BLaER1 treated with 17β-estradiol and CSF1 and Interleukin-3, amounts not matched to agents 10 nM and 100 nM (cell line): ENCODE results near the gene SNAI3.

Source experiments
- H3K27ac ChIP-seq, 11 experiments: shearing (Covaris generic); formaldehyde crosslinking; 2 replicates each; pipeline ENCODE4 v1.8.1; 2022
- H3K27me3 ChIP-seq, 11 experiments: shearing (Covaris generic); formaldehyde crosslinking; 2 replicates each; pipeline ENCODE4 v1.8.1; 2022
- H3K36me3 ChIP-seq, 11 experiments: shearing (Covaris generic); formaldehyde crosslinking; 2 replicates each; pipeline ENCODE4 v1.8.1; 2022
- H3K4me1 ChIP-seq, 10 experiments: shearing (Covaris generic); formaldehyde crosslinking; 2 replicates each; pipeline ENCODE4 v1.8.1; 2022
- H3K4me2 ChIP-seq, 11 experiments: shearing (Covaris generic); formaldehyde crosslinking; 2 replicates each; pipeline ENCODE4 v1.8.1; 2022
- H3K4me3 ChIP-seq, 10 experiments: shearing (Covaris generic); formaldehyde crosslinking; 2 replicates each; pipeline ENCODE4 v1.8.1; 2022
- H3K9ac ChIP-seq, 11 experiments: shearing (Covaris generic); formaldehyde crosslinking; 2 replicates each; pipeline ENCODE4 v1.8.1; 2022
- H3K9me3 ChIP-seq, 11 experiments: shearing (Covaris generic); formaldehyde crosslinking; replicated peaks in 1 of 11; 2 replicates each; pipeline ENCODE4 v1.8.1; 2022
- H4K20me1 ChIP-seq, 11 experiments: shearing (Covaris generic); formaldehyde crosslinking; 2 replicates each; pipeline ENCODE4 v1.8.1; 2022
- Cebpa-rat ChIP-seq, 11 experiments: shearing (Covaris generic); IDR thresholded peaks; 2 replicates each; pipeline ENCODE4 v1.8.1; 2022

Gene SNAI3

GRCh38 chr16:88652762-88653063, 33.6 kb downstream of the SNAI3 start:
- Histone ChIP-seq H3K9ac (peak overlapping the region in 9 of 11 experiments; percentile 87 to 99 (median 96); a peak in 13 of 22 replicates), H3K9me3 (no peaks in the 10 kb centered on the region), H3K27ac (peak overlapping the region in 9 of 11 experiments; percentile 88 to 99 (median 97); a peak in 16 of 22 replicates), H3K36me3 (peaks cover 11 to 65% (median 28%) of the 10 kb centered on the region in 11 experiments; a peak in 21 of 22 replicates), H3K4me1 (peaks cover 62 to 92% (median 85%) of the 10 kb centered on the region in 10 experiments), H3K27me3 (no peaks in the 10 kb centered on the region), H3K4me3 (peak overlapping the region in 1 of 10 experiments; percentile 94; a peak in 1 of 20 replicates), H3K4me2 (peak overlapping the region; percentile 88 to 100 (median 99); a peak in 21 of 22 replicates), H4K20me1 (peaks cover 27 to 57% (median 31%) of the 10 kb centered on the region in 11 experiments)
- no peak for TF ChIP-seq Cebpa-rat (IDR thresholded peaks at IDR 0.05)

GRCh38 chr16:88651989-88652761, 34.1 kb downstream of the SNAI3 start:
- Histone ChIP-seq H3K9me3 (no peaks in the 10 kb centered on the region), H3K36me3 (peaks cover 11 to 70% (median 31%) of the 10 kb centered on the region in 11 experiments; a peak in 21 of 22 replicates), H3K27ac (peak overlapping the region; percentile 60 to 99 (median 97)), H3K4me1 (peaks cover 62 to 92% (median 85%) of the 10 kb centered on the region in 10 experiments), H3K27me3 (no peaks in the 10 kb centered on the region), H4K20me1 (peaks cover 32 to 57% (median 36%) of the 10 kb centered on the region in 11 experiments), H3K4me3 (peak overlapping the region in 9 of 10 experiments; percentile 83 to 99 (median 94); a peak in 17 of 20 replicates), H3K4me2 (peak overlapping the region; percentile 88 to 100 (median 99)), H3K9ac (peak overlapping the region; percentile 70 to 99 (median 96); a peak in 21 of 22 replicates)
- TF ChIP-seq Cebpa-rat (IDR thresholded peaks at IDR 0.05) = no peak

DNA sequence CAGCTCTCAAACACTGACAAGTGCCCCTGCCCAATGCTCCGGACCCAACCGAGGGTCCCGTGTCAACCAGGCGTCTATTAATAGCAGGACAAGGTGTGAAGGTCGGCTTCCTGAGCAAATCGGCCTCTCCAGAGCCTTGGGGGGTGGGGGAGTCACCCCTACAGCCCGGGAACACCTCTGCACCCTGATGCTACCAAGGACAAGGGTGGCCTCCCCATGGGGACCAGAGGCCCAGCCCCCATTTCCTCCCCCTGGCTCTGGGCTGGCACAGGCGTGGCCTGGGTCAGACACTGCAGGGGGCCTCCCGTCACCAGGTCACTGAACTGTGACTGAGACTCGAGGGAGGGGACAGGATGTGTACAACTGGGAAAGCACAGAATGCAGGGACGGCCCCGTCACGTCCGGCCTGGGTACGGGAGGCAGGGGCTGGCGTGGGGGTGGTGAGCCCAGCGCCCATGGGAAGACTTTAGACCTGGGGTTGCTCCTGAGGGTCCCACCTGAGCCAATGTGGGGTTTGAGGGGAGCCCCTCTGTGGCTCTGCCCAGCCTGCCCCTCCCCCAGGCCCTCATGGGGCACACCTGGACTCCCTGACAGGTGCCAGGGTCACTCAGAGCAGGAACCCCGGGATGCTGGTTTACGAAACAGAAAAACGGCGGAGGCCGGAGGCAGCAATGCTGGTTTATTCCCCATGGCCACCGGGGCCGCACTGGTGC, 34.9 kb downstream of the SNAI3 start:
- Histone ChIP-seq H4K20me1 (peaks cover 40 to 57% (median 43%) of the 10 kb centered on the region in 11 experiments), H3K9me3 (no peaks in the 10 kb centered on the region), H3K9ac (peak overlapping the region; percentile 70 to 99 (median 96)), H3K27me3 (no peaks in the 10 kb centered on the region), H3K27ac (peak overlapping the region; percentile 60 to 99 (median 97)), H3K36me3 (peaks cover 18 to 72% (median 38%) of the 10 kb centered on the region in 11 experiments), H3K4me2 (peak overlapping the region; percentile 88 to 100 (median 99)), H3K4me3 (peak overlapping the region; percentile 83 to 99 (median 94)), H3K4me1 (peaks cover 62 to 92% (median 85%) of the 10 kb centered on the region in 10 experiments)
- TF ChIP-seq Cebpa-rat (IDR thresholded peaks at IDR 0.05) = no peak

DNA sequence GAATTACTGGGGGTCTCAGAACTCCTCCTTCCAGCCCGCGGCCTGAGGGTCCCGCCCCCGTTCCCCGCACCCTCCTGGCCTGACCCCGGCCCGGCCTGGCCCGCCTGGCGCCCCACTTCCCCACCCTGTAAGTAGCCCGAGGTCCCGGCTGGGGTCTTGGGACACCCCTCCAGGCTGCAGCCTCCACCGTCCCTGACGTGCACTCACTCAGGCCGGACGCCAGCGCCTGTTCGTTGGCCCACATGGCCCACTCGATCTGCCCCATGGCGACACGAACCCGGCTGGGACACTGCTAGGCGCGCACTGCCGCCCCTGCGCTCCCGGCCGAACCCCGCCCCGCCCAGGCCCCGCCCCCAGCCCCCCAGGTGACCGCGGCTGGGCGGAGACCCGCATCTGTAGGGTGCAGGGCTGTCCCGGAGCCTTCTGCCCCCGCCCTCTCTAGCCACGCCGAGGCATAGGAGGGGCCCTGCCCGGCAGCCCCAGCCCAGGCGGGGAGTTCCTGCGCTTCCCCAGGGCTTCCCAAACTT, 35.5 kb downstream of the SNAI3 start, which contains the start of gene CYBA:
Gene CYBA, minus strand, starts transcription at position 305 of the 527 bp plus-strand sequence. Its CDS starts 40 bp downstream, at position 265.
- Histone ChIP-seq H3K4me2 (peak within 1 kb of the TSS; percentile 92 to 100 (median 100)), H3K4me1 (peaks cover 62 to 92% (median 85%) of the 10 kb centered on the region in 10 experiments)

GRCh38 chr16:88649924-88650748, 36.2 kb downstream of the SNAI3 start:
- H3K27me3 ChIP-seq = no peaks in the 10 kb centered on the region
- H3K9me3 ChIP-seq = no peaks in the 10 kb centered on the region
- H3K36me3 ChIP-seq = peaks cover 29 to 74% (median 50%) of the 10 kb centered on the region in 11 experiments
- H3K4me1 ChIP-seq = peaks cover 59 to 92% (median 85%) of the 10 kb centered on the region in 10 experiments
- H3K9ac ChIP-seq = peak overlapping the region; percentile 85 to 99 (median 96)
- peak in 2 of 11 experiments; percentile 28 to 72; a peak in 3 of 22 replicates for TF ChIP-seq Cebpa-rat (IDR thresholded peaks at IDR 0.05)
- peak overlapping the region; percentile 65 to 99 (median 97); a peak in 21 of 22 replicates for H3K27ac ChIP-seq
- peaks cover 53 to 59% (median 56%) of the 10 kb centered on the region in 11 experiments for H4K20me1 ChIP-seq
- H3K4me3 ChIP-seq = peak overlapping the region; percentile 83 to 99 (median 94)
- peak overlapping the region; percentile 92 to 100 (median 100) for H3K4me2 ChIP-seq

More for the DNA sequence above, 35.5 kb downstream of the SNAI3 start, which contains the start of gene CYBA:
- Histone ChIP-seq H4K20me1 (peaks cover 46 to 58% (median 50%) of the 10 kb centered on the region in 11 experiments), H3K27me3 (no peaks in the 10 kb centered on the region), H3K4me3 (peak within 1 kb of the TSS; percentile 83 to 99 (median 94)), H3K27ac (peak within 1 kb of the TSS; percentile 65 to 99 (median 97)), H3K36me3 (peaks cover 24 to 73% (median 44%) of the 10 kb centered on the region in 11 experiments), H3K9ac (peak within 1 kb of the TSS; percentile 85 to 99 (median 96)), H3K9me3 (no peaks in the 10 kb centered on the region)
- TF ChIP-seq Cebpa-rat (IDR thresholded peaks at IDR 0.05) = no peak

- Histone ChIP-seq H3K4me2 (peak overlapping the region; percentile 92 to 100 (median 100)), H3K36me3 (peaks cover 26 to 74% (median 48%) of the 10 kb centered on the region in 11 experiments), H4K20me1 (peaks cover 60 to 65% (median 64%) of the 10 kb centered on the region in 11 experiments), H3K27ac (peak overlapping the region; percentile 65 to 99 (median 97); a peak in 21 of 22 replicates), H3K4me1 (peaks cover 57 to 90% (median 84%) of the 10 kb centered on the region in 10 experiments), H3K9ac (peak overlapping the region; percentile 85 to 99 (median 96)), H3K27me3 (no peaks in the 10 kb centered on the region), H3K4me3 (peak overlapping the region; percentile 83 to 99 (median 94)), H3K9me3 (no peaks in the 10 kb centered on the region)
- no peak for TF ChIP-seq Cebpa-rat (IDR thresholded peaks at IDR 0.05)
These were observed 36.9 kb downstream of the SNAI3 start for GRCh38 chr16:88649195-88649923.
